Retinal pigment epithelial cell (primary cell): ENCODE measurements around the gene ATG9B.

Source experiments
- DNase-seq: peaks from one replicate; pipeline ENCODE4 v3.0.0-alpha.2; 2010; ENCODE audit warnings: low read depth
- H3K4me3 ChIP-seq: 2 replicates; pipeline ENCODE4 v1.5.1; 2011; ENCODE audit warnings: mild to moderate bottlenecking, low read length, control low read depth, moderate library complexity
- TF ChIP-seq, protein P1 (sequence below): conservative IDR thresholded peaks from 2 replicates; pipeline ENCODE4 v1.5.1; 2011; ENCODE audit warnings: low read depth, low read length, control low read depth, inconsistent platforms

The ATG9B gene

DNA sequence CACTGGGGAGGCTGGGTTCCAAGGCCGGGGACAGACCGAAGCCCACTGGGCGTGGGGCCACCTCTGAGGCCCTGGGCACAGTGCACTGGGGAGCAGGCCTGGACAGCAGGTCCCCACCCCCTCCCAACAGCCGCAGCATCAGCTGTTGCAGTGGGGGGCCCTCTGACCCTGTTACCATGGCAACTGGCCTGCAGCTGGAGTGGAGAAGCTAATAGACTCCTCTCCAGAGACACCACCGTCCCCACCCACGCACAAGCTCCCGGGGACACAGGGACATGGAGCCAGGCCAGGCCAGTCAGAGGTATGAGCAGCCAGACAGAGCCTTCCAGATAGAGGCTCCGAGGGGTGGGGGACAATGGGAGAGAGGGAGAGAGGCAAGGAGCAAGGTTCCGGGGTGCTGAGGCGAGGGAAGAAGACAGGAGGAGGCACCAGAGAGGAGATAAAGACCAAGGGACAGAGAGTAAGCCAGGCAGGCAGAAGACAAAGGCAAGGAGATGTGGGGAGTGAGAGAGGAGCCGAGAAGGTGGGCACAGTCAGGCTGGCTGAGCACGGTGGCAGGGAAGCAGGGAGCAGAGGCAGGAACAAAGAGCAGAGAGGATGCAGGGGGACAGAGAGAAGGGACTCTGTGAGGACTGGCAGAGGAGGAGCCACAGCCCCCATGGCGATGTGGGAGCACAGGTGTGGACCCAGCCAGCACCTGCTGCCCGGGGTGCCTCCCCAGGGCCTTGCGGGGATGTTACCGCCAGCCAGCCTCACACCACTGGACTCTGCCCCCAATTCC is 52.9 kb downstream of the ATG9B start:
- no peak overlapping the region for H3K4me3 ChIP-seq
- TF ChIP-seq, protein P1, sequence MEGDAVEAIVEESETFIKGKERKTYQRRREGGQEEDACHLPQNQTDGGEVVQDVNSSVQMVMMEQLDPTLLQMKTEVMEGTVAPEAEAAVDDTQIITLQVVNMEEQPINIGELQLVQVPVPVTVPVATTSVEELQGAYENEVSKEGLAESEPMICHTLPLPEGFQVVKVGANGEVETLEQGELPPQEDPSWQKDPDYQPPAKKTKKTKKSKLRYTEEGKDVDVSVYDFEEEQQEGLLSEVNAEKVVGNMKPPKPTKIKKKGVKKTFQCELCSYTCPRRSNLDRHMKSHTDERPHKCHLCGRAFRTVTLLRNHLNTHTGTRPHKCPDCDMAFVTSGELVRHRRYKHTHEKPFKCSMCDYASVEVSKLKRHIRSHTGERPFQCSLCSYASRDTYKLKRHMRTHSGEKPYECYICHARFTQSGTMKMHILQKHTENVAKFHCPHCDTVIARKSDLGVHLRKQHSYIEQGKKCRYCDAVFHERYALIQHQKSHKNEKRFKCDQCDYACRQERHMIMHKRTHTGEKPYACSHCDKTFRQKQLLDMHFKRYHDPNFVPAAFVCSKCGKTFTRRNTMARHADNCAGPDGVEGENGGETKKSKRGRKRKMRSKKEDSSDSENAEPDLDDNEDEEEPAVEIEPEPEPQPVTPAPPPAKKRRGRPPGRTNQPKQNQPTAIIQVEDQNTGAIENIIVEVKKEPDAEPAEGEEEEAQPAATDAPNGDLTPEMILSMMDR: no peak

DNA sequence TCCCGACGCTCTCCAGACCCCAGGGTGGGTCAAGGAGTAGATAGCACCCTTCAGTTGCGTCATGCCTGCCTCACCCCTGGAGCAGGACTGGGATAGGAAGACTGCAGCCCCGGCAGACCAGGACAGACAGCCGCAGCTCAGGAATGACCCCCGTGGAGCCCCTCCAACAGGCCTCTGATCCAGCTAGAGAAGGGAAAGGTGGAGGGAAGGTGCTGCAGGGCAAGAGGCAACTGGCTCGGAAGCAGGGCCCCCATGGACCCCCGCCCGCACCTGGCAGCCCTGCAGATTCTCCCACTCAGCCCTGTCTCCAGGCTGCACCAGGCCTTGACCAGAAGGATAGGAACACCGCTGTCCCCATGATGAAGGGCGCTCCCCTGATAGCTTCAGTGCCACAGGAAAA is 53.9 kb downstream of the ATG9B start:
- DNase-seq: no peak
- TF ChIP-seq, protein P1: no peak
- no peak overlapping the region for H3K4me3 ChIP-seq

More for the DNA sequence above, 52.9 kb downstream of the ATG9B start:
- no peak for DNase-seq

DNA sequence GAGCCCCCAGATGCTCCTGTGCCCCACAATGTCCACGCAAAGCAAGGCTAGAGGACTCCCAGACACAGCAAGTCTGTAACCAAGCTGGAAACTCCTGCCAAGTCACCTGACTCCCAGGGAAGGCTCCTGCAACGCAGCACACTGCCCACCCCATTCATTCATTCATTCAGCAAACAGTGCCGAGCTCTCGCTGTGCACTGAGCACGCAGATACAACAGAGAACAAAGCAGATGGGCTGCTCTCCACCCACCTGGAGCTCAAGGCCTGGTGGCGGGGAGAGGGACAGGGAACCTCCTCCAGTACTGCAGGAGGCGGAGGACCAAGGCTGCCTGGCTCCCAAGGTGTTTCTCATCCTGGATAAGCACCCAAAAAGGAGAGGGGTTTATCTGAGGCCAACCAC is 54.8 kb downstream of the ATG9B start:
- TF ChIP-seq, protein P1: no peak
- no peak for DNase-seq

DNA sequence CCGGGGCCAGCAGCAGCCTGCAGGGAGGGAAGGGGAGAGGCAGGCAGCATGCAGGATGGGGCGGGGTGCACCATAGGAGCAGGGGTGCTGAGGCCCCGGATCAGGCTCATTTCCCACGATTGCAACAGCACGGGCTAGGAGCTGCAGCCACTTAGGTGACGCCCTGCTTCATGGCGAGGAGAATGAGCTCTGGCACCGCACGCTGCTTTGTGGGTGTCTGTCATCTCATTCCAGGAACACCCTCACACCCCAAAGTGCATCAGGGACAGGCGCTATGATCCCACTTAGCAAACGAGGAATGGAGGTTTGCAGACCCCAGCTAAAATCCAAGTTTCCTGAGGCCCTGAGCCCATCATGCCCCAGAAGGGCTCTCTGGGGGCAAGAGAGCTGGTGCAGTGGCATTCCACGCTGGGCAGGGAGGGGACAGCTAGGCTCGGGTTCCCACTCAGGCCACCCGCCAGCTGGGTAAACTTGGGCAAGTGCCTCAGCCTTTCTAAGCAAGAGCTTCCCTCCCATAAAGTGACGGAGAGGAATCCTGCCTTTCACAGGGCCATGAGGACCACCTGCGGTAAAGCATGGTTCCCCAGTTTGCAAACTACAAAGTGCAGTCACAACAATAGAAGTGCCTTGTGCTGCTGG is 55.4 kb downstream of the ATG9B start:
- TF ChIP-seq, protein P1: no peak
- DNase-seq: no peak
- no peak overlapping the region for H3K4me3 ChIP-seq

More for the DNA sequence above, 54.8 kb downstream of the ATG9B start:
- no peak overlapping the region for H3K4me3 ChIP-seq

DNA sequence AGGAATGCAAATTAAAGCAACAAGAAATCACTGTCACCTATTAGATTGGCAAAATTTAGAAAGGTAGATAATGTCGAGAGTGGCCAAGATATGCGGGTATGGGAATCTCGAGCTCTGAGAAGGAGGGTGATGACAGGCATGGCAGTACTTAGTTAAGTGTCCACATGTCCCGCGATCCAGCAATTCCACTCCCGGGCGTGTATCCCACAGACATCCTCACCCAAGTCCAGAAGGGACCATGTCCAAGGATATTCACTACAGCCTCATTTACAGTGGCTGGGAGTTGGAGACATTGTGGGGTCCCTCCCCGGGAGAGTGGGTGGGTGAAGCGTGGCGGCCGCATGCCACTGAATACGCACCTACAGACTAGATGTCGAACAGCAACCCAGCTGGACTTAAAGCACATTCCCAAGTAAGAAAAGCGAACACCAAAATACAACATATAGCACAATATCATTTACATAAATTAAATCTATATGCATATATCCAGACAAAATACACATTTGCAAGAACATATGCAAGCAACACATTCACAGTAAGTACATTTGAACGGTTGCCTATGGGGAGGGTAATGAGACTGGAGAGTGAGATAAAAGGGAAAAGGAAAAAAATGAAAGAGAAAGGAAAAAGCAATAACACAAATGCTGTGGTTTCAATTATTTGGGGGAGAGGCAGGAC is 56.1 kb downstream of the ATG9B start:
- no peak for DNase-seq
- no peak overlapping the region for H3K4me3 ChIP-seq
- TF ChIP-seq, protein P1: no peak

DNA sequence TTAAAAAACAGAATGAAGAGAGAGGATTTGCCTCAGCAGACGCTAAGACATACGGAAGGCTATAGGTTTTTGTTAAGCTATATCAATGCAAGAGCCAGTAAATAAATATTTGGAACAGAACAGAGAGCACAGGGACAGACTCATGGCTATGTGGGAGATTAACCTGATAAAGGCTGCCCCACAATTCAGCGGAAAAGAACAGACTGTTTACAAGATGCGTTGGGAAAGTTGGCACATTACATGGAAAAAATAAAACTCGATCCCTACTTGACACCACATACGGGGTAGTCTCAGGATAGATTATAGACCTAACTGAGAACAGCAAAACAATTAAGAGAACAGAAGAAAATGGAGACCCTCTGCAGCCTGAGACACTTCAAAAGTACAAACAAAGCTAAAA is 56.9 kb downstream of the ATG9B start:
- no peak for DNase-seq
- H3K4me3 ChIP-seq: no peak overlapping the region
- TF ChIP-seq, protein P1: no peak

DNA sequence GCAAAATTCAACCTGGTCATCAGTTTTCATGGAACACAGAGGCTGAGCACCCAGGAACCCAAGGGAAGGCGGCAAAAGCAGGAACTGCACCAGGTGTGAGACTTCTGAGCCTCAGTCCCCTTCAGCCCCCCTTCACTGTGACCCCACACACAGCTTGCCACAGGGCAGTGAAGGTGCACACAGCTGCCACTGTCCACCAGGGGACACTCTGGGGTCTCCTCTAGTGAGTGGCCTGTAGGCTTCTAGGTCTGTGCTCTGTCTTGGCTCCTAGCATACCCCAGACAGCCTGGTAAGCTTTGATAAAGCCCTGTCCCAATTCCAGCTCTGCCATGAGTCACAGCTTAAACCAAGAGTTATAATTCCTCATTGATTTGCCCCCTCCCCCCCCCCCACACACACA is 58.3 kb downstream of the ATG9B start:
- DNase-seq: no peak
- no peak overlapping the region for H3K4me3 ChIP-seq
- TF ChIP-seq, protein P1: peak; percentile 55
